GM21825 (cell line): ENCODE results near the gene ST8SIA1.

Source experiments
- ATAC-seq: cut with Tn5 transposase; IDR thresholded peaks from one replicate; pipeline ENCODE4 v1.9.1; 2021; ENCODE audit warnings: mild to moderate bottlenecking, moderate library complexity; ENCODE audit not compliant: unreplicated experiment

The ST8SIA1 gene

GRCh38 chr12:22333186-22333712 lies 1.3 kb downstream of the ST8SIA1 start:
- no peak for ATAC-seq

- no peak for ATAC-seq
These were observed 2.3 kb downstream of the ST8SIA1 start for GRCh38 chr12:22332202-22332601.

- ATAC-seq = no peak
These were observed 4.9 kb downstream of the ST8SIA1 start for GRCh38 chr12:22329621-22330020.

GRCh38 chr12:22325218-22325617 lies 9.3 kb downstream of the ST8SIA1 start:
- ATAC-seq = no peak

- ATAC-seq = no peak
These were observed 12.4 kb downstream of the ST8SIA1 start for GRCh38 chr12:22322091-22322490.

GRCh38 chr12:22321638-22322037 lies 12.9 kb downstream of the ST8SIA1 start:
- no peak for ATAC-seq

- ATAC-seq = no peak
These were observed 13.4 kb downstream of the ST8SIA1 start for GRCh38 chr12:22321018-22321605.

GRCh38 chr12:22318108-22318737 lies 16.3 kb downstream of the ST8SIA1 start:
- ATAC-seq = no peak

GRCh38 chr12:22313963-22314330 lies 20.6 kb downstream of the ST8SIA1 start:
- no peak for ATAC-seq

GRCh38 chr12:22313286-22313962 lies 21.1 kb downstream of the ST8SIA1 start:
- ATAC-seq = no peak

- ATAC-seq = no peak
These were observed 22.2 kb downstream of the ST8SIA1 start for GRCh38 chr12:22312336-22312735.

GRCh38 chr12:22310709-22311108 lies 23.8 kb downstream of the ST8SIA1 start:
- ATAC-seq = no peak

- no peak for ATAC-seq
These were observed 24.2 kb downstream of the ST8SIA1 start for GRCh38 chr12:22310275-22310674.

GRCh38 chr12:22307811-22308210 lies 26.7 kb downstream of the ST8SIA1 start:
- ATAC-seq = no peak

- ATAC-seq = no peak
These were observed 28.2 kb downstream of the ST8SIA1 start for GRCh38 chr12:22306311-22306710.

- ATAC-seq = no peak
These were observed 30.2 kb downstream of the ST8SIA1 start for GRCh38 chr12:22304341-22304740.

- ATAC-seq = no peak
These were observed 35.1 kb downstream of the ST8SIA1 start for GRCh38 chr12:22299294-22299912.

GRCh38 chr12:22289250-22289649 lies 45.3 kb downstream of the ST8SIA1 start:
- no peak for ATAC-seq

- ATAC-seq = no peak
These were observed 46.5 kb downstream of the ST8SIA1 start for GRCh38 chr12:22287776-22288621.

- ATAC-seq = no peak
These were observed 47.4 kb downstream of the ST8SIA1 start for GRCh38 chr12:22287101-22287500.

- ATAC-seq = no peak
These were observed 47.9 kb downstream of the ST8SIA1 start for GRCh38 chr12:22286569-22286968.
